RWPE1 (cell line): ENCODE data around the gene COL21A1.

Source experiments
- CTCF ChIA-PET: fragments of 350-600 bp; sonication (Branson Sonifier 250); formaldehyde crosslinking; extraction: SDS; loops from one replicate; lab custom pipeline; 2021; lab: Yijun Ruan, JAX
- POLR2A ChIA-PET: fragments of 400-600 bp; formaldehyde crosslinking; extraction: SDS; loops from one replicate; lab custom pipeline; 2020; ENCODE audit warnings: antibody characterized with exemption; ENCODE audit not compliant: low non-redundant PET; lab: Yijun Ruan, JAX
- DNase-seq: peaks from one replicate; pipeline ENCODE4 v3.0.0; 2012; ENCODE audit warnings: low spot score
- H3K27ac ChIP-seq: fragments of 450-650 bp; 2 replicates; pipeline ENCODE4 v1.5.1; 2017
- TF ChIP-seq, protein P1 (sequence below): fragments of 450-650 bp; conservative IDR thresholded peaks from 2 replicates; pipeline ENCODE4 v1.5.1; 2017; ENCODE audit warnings: low read depth, mild to moderate bottlenecking

COL21A1 gene

DNA sequence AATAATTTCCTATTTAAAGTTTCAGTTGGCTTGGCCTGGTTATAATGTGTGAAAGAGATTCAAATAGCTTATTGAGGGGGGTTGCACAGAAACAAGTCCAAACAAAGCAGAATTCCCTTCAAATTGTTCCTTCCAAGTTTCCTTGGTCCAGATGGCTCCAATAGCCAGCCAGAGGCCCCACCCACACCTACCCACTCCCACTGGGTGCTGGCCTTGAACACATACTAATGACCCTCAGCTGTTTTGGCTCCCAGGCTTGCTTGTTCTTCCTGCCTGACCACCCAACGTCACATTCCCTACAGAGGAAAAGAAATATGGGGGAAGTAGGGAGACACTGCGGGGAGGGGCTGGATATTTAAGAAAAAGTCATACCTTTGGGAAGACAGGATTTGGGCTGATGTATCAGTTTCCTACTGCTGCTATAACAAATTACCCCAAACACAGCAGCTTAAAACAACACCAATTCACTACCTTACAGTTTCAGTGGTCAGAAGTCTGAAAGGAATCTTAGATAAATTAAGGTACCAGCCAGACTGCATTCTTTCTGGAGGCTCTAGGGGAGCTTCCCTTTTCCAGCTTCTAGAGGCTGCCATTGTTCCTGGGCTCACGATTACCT is 95.7 kb downstream of the COL21A1 start:
- ChIA-PET CTCF (interaction anchor here (0.6 kb wide), 1 partner anchor 1855 kb away, joined by 4 read pairs; no protein-coding TSS in a partner anchor), POLR2A (no interaction called here)
- TF ChIP-seq, protein P1, sequence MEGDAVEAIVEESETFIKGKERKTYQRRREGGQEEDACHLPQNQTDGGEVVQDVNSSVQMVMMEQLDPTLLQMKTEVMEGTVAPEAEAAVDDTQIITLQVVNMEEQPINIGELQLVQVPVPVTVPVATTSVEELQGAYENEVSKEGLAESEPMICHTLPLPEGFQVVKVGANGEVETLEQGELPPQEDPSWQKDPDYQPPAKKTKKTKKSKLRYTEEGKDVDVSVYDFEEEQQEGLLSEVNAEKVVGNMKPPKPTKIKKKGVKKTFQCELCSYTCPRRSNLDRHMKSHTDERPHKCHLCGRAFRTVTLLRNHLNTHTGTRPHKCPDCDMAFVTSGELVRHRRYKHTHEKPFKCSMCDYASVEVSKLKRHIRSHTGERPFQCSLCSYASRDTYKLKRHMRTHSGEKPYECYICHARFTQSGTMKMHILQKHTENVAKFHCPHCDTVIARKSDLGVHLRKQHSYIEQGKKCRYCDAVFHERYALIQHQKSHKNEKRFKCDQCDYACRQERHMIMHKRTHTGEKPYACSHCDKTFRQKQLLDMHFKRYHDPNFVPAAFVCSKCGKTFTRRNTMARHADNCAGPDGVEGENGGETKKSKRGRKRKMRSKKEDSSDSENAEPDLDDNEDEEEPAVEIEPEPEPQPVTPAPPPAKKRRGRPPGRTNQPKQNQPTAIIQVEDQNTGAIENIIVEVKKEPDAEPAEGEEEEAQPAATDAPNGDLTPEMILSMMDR = no peak
- no peak overlapping the region for H3K27ac ChIP-seq
- DNase-seq = no peak

DNA sequence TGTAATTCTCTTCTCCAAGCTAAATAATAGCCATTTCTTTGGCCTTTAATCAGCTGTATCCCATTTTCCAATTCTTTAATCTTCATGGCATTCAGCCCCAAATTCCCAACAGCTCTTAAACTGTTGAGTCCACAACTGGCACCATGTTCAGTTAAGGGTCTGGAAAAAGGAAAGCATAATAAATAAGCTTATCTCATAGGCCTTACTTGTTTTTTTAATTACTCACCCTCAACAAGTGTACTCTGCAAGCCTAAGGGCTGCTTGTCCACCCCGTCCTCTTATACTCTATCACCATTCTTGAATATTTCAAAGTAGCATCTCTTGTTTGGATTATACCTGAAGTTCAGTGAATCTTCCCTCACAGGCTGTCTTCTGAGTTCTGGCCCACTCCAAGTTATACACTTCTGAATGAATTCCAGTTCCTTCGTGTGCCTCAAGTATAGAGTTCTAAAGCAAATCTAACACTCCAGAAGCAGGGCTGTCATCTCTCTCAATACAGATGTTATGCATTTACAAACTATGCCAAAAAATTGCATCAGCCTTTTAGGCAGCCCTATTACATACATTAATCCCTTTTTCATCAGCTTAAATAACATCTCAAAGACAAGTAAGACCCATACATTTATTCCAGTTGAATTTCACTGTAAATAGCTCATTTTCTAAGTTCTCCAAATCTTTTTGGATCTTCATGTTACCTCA is 98.7 kb downstream of the COL21A1 start:
- H3K27ac ChIP-seq = no peak overlapping the region
- no peak for DNase-seq
- ChIA-PET CTCF (no interaction called here), POLR2A (no interaction called here)
- TF ChIP-seq, protein P1 = no peak

DNA sequence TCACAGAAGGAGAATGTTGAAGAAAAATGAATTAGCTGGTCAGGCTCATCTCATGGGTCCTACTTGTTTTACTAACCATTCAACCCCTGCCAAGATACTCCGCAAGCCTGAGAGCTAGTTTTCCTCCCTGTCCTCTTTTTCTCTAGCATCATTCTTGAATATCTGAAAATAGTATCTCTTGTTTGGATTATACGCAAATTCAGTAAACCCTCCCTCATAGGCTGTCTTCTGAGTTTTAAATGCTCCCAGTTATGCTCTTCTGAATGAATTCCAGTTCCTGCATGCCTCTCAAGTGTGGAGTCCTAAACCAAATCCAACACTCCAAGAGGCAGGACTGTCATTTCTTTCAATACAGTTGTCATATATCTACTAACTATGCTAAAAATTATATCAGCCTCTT is 99.6 kb downstream of the COL21A1 start:
- ChIA-PET CTCF (no interaction called here), POLR2A (no interaction called here)
- DNase-seq = no peak
- TF ChIP-seq, protein P1 = no peak
- H3K27ac ChIP-seq = no peak overlapping the region

DNA sequence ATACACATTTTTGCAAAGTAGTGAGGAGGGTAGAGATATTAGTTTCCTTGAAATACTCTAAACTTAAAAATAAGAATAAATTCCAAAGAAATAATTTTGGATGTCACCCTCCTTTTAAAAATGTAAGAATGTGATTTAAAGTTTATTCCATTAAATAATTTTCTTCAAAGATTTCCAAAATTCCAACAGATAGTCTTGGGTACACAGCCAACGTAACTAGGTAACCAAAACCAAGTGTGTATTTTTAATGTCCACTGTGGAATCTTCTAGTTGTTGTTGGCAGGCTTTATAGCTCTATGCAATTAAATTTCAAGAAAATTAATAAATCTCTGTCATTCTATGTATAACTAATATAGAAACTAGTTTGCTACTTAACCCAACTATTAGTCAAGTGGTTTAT is 101.3 kb downstream of the COL21A1 start:
- no peak for DNase-seq
- no peak overlapping the region for H3K27ac ChIP-seq
- CTCF ChIA-PET = interaction anchor here (0.6 kb wide), 1 partner anchor 98 kb away, joined by 4 read pairs; no protein-coding TSS in a partner anchor
- TF ChIP-seq, protein P1 = no peak
- POLR2A ChIA-PET = no interaction called here

DNA sequence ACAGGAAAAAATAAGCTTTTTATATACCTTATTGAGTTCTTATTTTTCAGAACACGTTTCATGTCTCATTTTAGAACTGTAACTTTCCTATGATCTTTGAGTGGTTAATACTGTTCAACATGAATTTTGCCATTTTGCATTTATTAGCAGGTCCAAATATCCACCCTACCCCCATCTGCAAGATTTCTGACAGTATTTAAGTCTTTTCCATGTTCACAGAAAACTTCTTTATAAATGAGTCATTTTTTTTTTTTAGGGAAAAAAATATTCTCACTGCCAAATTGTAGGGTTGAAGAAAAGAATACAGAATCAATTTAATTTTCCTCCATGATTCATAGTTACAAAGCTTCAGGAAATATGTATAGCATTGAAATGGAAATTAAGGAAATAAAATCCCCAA is 101.8 kb downstream of the COL21A1 start:
- CTCF ChIA-PET = no interaction called here
- DNase-seq = no peak
- TF ChIP-seq, protein P1 = no peak

DNA sequence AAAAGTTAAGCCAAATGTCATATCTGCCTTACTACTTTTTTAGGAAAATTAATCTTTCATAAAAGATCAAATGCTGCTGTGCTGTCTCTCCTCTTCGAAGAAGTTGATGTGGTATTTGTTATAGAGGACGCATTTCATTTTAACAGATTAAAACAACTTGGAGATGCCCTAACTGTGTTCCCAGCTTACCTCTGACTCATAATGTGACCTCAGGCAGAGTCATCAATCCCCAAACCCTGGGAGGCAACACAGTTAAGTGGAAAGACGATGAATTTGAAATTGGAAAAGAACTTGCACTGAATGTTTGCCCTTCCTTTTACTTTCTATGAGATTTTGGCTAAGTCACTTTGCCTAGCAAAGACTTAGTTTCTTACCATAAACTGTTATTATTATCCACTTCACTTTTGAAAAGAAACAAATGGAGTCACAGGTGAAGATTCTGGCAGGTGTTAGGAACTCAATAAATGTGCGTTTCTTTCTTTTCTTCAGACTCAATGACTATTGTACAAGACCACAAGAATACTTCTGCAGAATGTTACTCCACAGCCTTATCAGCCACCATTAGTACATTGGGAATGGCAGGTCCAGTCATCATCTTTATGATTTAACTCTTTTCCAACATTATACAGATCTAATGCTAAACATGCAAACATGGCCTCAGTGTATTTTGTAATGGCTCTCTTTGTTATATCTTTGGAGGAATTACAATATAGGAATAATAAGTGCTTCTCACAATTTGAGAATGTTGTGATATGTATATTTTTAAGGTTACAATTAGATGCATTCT is 102.6 kb downstream of the COL21A1 start:
- H3K27ac ChIP-seq = no peak overlapping the region
- POLR2A ChIA-PET = no interaction called here
- TF ChIP-seq, protein P1 = no peak
- CTCF ChIA-PET = no interaction called here
- peak; percentile 57 for DNase-seq

More for the DNA sequence above, 101.8 kb downstream of the COL21A1 start:
- POLR2A ChIA-PET = no interaction called here
- H3K27ac ChIP-seq = no peak overlapping the region
